Activated CD8-positive, alpha-beta T cell treated with anti-CD3 and anti-CD28 coated beads, Interleukin-2, amount 10 ng/mL, durations not matched to agents 7 days and 5 days (primary cell): ENCODE measurements around the gene SHISAL2B. TPM values are rescaled to one million over a fixed set of nuclear protein-coding genes. Genes with fewer than 3 reads are reported as not detected.
"Not testable (repeated sequence)": the region's sequence is repeated elsewhere in the genome, so short reads cannot be mapped to it uniquely, and the experiment has no call there.

Experiments
- ATAC-seq: fragments of 150-1000 bp; cut with Tn5 transposase; one replicate; pipeline ENCODE4 v1.10.0; 2021; ENCODE audit warnings: moderate library complexity
- CTCF ChIA-PET: fragments of 350-600 bp; sonication (Branson Sonifier 250); formaldehyde crosslinking; loops from one replicate; lab custom pipeline; 2021; ENCODE audit warnings: antibody characterized with exemption; lab: Charles Lee
- POLR2A ChIA-PET: fragments of 350-600 bp; sonication (Branson Sonifier 250); formaldehyde crosslinking; loops from one replicate; lab custom pipeline; 2021; ENCODE audit warnings: antibody characterized with exemption; lab: Charles Lee
- DNase-seq: peaks from one replicate; pipeline ENCODE4 v3.0.0-alpha.2; 2020
- H3K27ac Mint-ChIP-seq: one replicate; pipeline ENCODE4 v1.8.0; 2021; ENCODE audit warnings: mild to moderate bottlenecking, mixed read lengths
- H3K27me3 Mint-ChIP-seq: one replicate; pipeline ENCODE4 v1.8.0; 2021; ENCODE audit warnings: low read depth, mixed read lengths
- H3K36me3 Mint-ChIP-seq: one replicate; pipeline ENCODE4 v1.8.0; 2021; ENCODE audit warnings: low read depth, mixed read lengths
- H3K4me1 Mint-ChIP-seq: one replicate; pipeline ENCODE4 v1.8.0; 2021; ENCODE audit warnings: low read depth, mixed read lengths
- H3K4me3 Mint-ChIP-seq: one replicate; pipeline ENCODE4 v1.8.0; 2021; ENCODE audit warnings: mild to moderate bottlenecking, mixed read lengths
- H3K9me3 Mint-ChIP-seq: one replicate; pipeline ENCODE4 v1.8.0; 2022; ENCODE audit warnings: mixed read lengths; ENCODE audit not compliant: insufficient read depth
- total RNA-seq, 2 experiments: library from RNA; stranded (reverse); gene quantifications; one replicate each; pipeline ENCODE4 v1.2.3, GENCODE V29; 2021

The SHISAL2B gene
- total RNA-seq, 2 experiments from 2014 or later: not detected

GRCh38 chr5:64706074-64706473 lies 15.8 kb downstream of the SHISAL2B start:
- H3K27me3 Mint-ChIP-seq: peaks cover 11% of the 10 kb centered on the region
- DNase-seq, ATAC-seq, H3K27ac Mint-ChIP-seq, H3K4me1 Mint-ChIP-seq, H3K9me3 Mint-ChIP-seq, H3K36me3 Mint-ChIP-seq, H3K4me3 Mint-ChIP-seq, POLR2A ChIA-PET: not testable (repeated sequence)
- CTCF ChIA-PET: interaction anchor here (0.6 kb wide), 1 partner anchor 810 kb away, joined by 3 read pairs; no protein-coding TSS in a partner anchor

- H3K27ac Mint-ChIP-seq: no peak overlapping the region
- ChIA-PET POLR2A (no interaction called here), CTCF (no interaction called here)
- H3K36me3 Mint-ChIP-seq: no peaks in the 10 kb centered on the region
- no peaks in the 10 kb centered on the region for H3K4me1 Mint-ChIP-seq
- ATAC-seq (no peak), DNase-seq (no peak)
- H3K9me3 Mint-ChIP-seq: no peaks in the 10 kb centered on the region
- no peak overlapping the region for H3K4me3 Mint-ChIP-seq
- peaks cover 11% of the 10 kb centered on the region for H3K27me3 Mint-ChIP-seq
Observed at GRCh38 chr5:64707191-64707590, 16.9 kb downstream of the SHISAL2B start.

- not testable (repeated sequence) for ATAC-seq
Observed at GRCh38 chr5:64714495-64714894, 24.2 kb downstream of the SHISAL2B start.

GRCh38 chr5:64722588-64722987 lies 32.3 kb downstream of the SHISAL2B start:
- no peaks in the 10 kb centered on the region for H3K9me3 Mint-ChIP-seq
- no peak for DNase-seq

More at GRCh38 chr5:64714495-64714894, 24.2 kb downstream of the SHISAL2B start:
- DNase-seq, H3K27me3 Mint-ChIP-seq, H3K36me3 Mint-ChIP-seq, CTCF ChIA-PET, POLR2A ChIA-PET, H3K4me3 Mint-ChIP-seq, H3K9me3 Mint-ChIP-seq, H3K4me1 Mint-ChIP-seq, H3K27ac Mint-ChIP-seq: not testable (repeated sequence)

GRCh38 chr5:64727150-64727549 lies 36.8 kb downstream of the SHISAL2B start:
- Mint-ChIP-seq H3K36me3 (peaks cover 15% of the 10 kb centered on the region), H3K9me3 (no peaks in the 10 kb centered on the region), H3K4me3 (no peak overlapping the region), H3K27me3 (no peaks in the 10 kb centered on the region), H3K4me1 (peaks cover 3% of the 10 kb centered on the region), H3K27ac (no peak overlapping the region)
- ChIA-PET CTCF (no interaction called here), POLR2A (no interaction called here)
- ATAC-seq (no peak), DNase-seq (no peak)

More at GRCh38 chr5:64722588-64722987, 32.3 kb downstream of the SHISAL2B start:
- no peaks in the 10 kb centered on the region for H3K27me3 Mint-ChIP-seq
- H3K4me3 Mint-ChIP-seq: no peak overlapping the region
- ATAC-seq: no peak
- ChIA-PET CTCF (no interaction called here), POLR2A (no interaction called here)
- peaks cover 5% of the 10 kb centered on the region for H3K4me1 Mint-ChIP-seq
- H3K36me3 Mint-ChIP-seq: peaks cover 10% of the 10 kb centered on the region
- no peak overlapping the region for H3K27ac Mint-ChIP-seq

- Mint-ChIP-seq H3K36me3 (peaks cover 11% of the 10 kb centered on the region), H3K27me3 (no peaks in the 10 kb centered on the region), H3K9me3 (no peaks in the 10 kb centered on the region), H3K27ac (no peak overlapping the region), H3K4me1 (no peaks in the 10 kb centered on the region), H3K4me3 (no peak overlapping the region)
- ATAC-seq (no peak), DNase-seq (no peak)
- POLR2A ChIA-PET: no interaction called here
- CTCF ChIA-PET: no interaction called here
Observed at GRCh38 chr5:64742411-64742810, 52.1 kb downstream of the SHISAL2B start.

- H3K4me1 Mint-ChIP-seq: no peaks in the 10 kb centered on the region
- H3K36me3 Mint-ChIP-seq: peaks cover 10% of the 10 kb centered on the region
- CTCF ChIA-PET: no interaction called here
- H3K27ac Mint-ChIP-seq: no peak overlapping the region
- no peak for ATAC-seq
- POLR2A ChIA-PET: no interaction called here
- H3K27me3 Mint-ChIP-seq: no peaks in the 10 kb centered on the region
- H3K4me3 Mint-ChIP-seq: no peak overlapping the region
- no peak for DNase-seq
- H3K9me3 Mint-ChIP-seq: no peaks in the 10 kb centered on the region
Observed at GRCh38 chr5:64742821-64743220, 52.5 kb downstream of the SHISAL2B start.

- no peak for ATAC-seq
- peaks cover 2% of the 10 kb centered on the region for H3K36me3 Mint-ChIP-seq
- H3K27me3 Mint-ChIP-seq: no peaks in the 10 kb centered on the region
- H3K27ac Mint-ChIP-seq: no peak overlapping the region
- H3K4me3 Mint-ChIP-seq: no peak overlapping the region
- ChIA-PET POLR2A (no interaction called here), CTCF (interaction anchor here (0.6 to 1.0 kb wide), 2 partner anchors 9 to 39 kb away, joined by 3 read pairs; no protein-coding TSS in a partner anchor)
- no peaks in the 10 kb centered on the region for H3K9me3 Mint-ChIP-seq
- DNase-seq: no peak
- H3K4me1 Mint-ChIP-seq: no peaks in the 10 kb centered on the region
Observed at GRCh38 chr5:64744914-64745313, 54.6 kb downstream of the SHISAL2B start.

GRCh38 chr5:64746446-64746845 lies 56.1 kb downstream of the SHISAL2B start:
- Mint-ChIP-seq H3K4me1 (no peaks in the 10 kb centered on the region), H3K36me3 (peaks cover 2% of the 10 kb centered on the region), H3K27ac (no peak overlapping the region), H3K27me3 (no peaks in the 10 kb centered on the region), H3K4me3 (no peak overlapping the region), H3K9me3 (no peaks in the 10 kb centered on the region)
- no peak for DNase-seq
- CTCF ChIA-PET: interaction anchor here (1.1 kb wide), 1 partner anchor 736 kb away, joined by 3 read pairs; no protein-coding TSS in a partner anchor
- ATAC-seq: no peak
- POLR2A ChIA-PET: no interaction called here

GRCh38 chr5:64749385-64749784 lies 59.1 kb downstream of the SHISAL2B start:
- H3K4me1 Mint-ChIP-seq: no peaks in the 10 kb centered on the region
- POLR2A ChIA-PET: no interaction called here
- CTCF ChIA-PET: interaction anchor here (1.4 kb wide), 1 partner anchor 10 kb away, joined by 3 read pairs; no protein-coding TSS in a partner anchor
- DNase-seq: no peak
- no peaks in the 10 kb centered on the region for H3K9me3 Mint-ChIP-seq
- no peak for ATAC-seq
- no peaks in the 10 kb centered on the region for H3K27me3 Mint-ChIP-seq
- H3K27ac Mint-ChIP-seq: no peak overlapping the region
- peaks cover 7% of the 10 kb centered on the region for H3K36me3 Mint-ChIP-seq
- H3K4me3 Mint-ChIP-seq: no peak overlapping the region

- ATAC-seq (no peak), DNase-seq (no peak)
- Mint-ChIP-seq H3K4me3 (no peak overlapping the region), H3K36me3 (peaks cover 16% of the 10 kb centered on the region), H3K9me3 (no peaks in the 10 kb centered on the region), H3K4me1 (no peaks in the 10 kb centered on the region), H3K27me3 (no peaks in the 10 kb centered on the region), H3K27ac (no peak overlapping the region)
- ChIA-PET POLR2A (interaction anchor here (0.8 kb wide), 1 partner anchor 15 kb away, joined by 3 read pairs; the partner anchor contains the start of gene CWC27), CTCF (interaction anchor here (0.7 to 1.4 kb wide), 3 partner anchors 9 to 167 kb away, joined by 3 read pairs; no protein-coding TSS in a partner anchor)
Observed at GRCh38 chr5:64754066-64754465, 63.8 kb downstream of the SHISAL2B start.

GRCh38 chr5:64758901-64759300 lies 68.6 kb downstream of the SHISAL2B start:
- POLR2A ChIA-PET: interaction anchor here (0.9 kb wide), 1 partner anchor 10 kb away, joined by 3 read pairs; the partner anchor contains the start of genes CWC27 and SREK1IP1

More at GRCh38 chr5:64758901-64759300, 68.6 kb downstream of the SHISAL2B start:
- H3K9me3 Mint-ChIP-seq: no peaks in the 10 kb centered on the region
- CTCF ChIA-PET: no interaction called here
- no peak overlapping the region for H3K4me3 Mint-ChIP-seq
- DNase-seq: no peak
- peaks cover 12% of the 10 kb centered on the region for H3K36me3 Mint-ChIP-seq
- no peak for ATAC-seq
- H3K27ac Mint-ChIP-seq: no peak overlapping the region
- H3K4me1 Mint-ChIP-seq: no peaks in the 10 kb centered on the region
- H3K27me3 Mint-ChIP-seq: no peaks in the 10 kb centered on the region
